NCI-H2081 treated with DMSO at 0.1 percent for 48 hours (cell line): ENCODE data around the gene LRP1B.
"Not testable (repeated sequence)": the region's sequence is repeated elsewhere in the genome, so short reads cannot be mapped to it uniquely, and the experiment has no call there.

Experiments
- DNase-seq: peaks from one replicate; lab custom pipeline; 2025; lab: John Stamatoyannopoulos, UW

The LRP1B gene

DNA sequence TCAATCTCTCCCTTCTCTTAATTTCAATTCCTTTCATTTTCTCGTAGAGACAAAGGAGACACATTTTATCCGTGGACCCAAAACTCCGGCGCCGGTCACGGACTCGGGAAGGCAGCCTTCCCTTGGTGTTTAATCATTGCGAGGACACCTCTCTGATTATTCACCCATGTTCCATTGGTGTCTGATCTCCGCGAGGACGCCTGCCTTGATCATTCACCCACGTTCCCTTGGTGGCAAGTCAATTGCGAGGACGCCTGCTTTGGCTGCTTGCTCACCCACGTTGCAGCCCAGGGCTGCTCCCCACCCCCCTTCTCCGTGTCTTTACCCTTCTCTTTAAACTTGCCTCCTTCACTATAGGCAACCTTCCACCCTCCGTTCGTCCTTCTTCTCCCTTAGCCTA lies 1703.8 kb downstream of the LRP1B start:
- DNase-seq, result not testable (repeated sequence)

- no peak for DNase-seq
Measured at GRCh38 chr2:140424471-140424870, 1706.3 kb downstream of the LRP1B start.

GRCh38 chr2:140422759-140423158 lies 1708.1 kb downstream of the LRP1B start:
- DNase-seq, result no peak

GRCh38 chr2:140417504-140417903 lies 1713.3 kb downstream of the LRP1B start:
- no peak for DNase-seq

DNA sequence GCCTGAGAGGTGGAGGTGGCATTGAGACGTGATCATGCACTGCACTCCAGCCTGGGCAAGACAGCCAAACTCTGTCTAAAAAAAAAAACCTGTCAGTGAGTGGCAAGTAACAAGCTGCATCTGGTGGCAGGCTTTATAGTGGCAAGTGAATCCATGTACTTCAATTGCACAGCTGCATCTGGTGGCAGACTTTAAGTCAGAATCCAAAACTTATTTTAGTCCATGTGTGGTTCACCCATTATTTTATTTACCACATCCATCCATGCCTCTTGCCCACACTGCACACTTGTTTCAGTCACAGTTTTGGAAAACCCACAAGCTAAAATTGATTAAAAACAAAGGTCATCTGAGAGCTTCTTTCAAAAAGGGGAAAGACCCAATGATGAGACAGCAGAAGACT lies 1714.2 kb downstream of the LRP1B start:
- no peak for DNase-seq

DNA sequence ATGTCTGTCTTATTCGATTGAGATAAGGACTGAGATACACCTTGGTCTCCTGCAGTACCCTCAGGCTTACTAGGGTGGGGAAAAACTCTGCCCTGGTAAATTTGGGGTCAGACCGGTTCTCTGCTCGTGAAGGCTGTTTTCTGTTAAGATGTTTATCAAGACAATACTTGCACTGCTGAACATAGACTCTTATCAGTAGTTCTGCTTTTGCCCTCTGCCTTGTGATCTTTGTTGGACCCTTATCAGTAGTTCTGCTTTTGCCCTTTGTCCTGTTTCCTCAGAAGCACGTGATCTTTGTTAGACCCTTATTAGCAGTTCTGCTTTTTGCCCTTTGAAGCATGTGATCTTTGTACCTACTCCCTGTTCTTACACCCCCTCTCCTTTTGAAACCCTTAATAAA lies 1715.8 kb downstream of the LRP1B start:
- not testable (repeated sequence) for DNase-seq

- DNase-seq, result no peak
Measured at GRCh38 chr2:140410695-140411094, 1720.1 kb downstream of the LRP1B start.

DNA sequence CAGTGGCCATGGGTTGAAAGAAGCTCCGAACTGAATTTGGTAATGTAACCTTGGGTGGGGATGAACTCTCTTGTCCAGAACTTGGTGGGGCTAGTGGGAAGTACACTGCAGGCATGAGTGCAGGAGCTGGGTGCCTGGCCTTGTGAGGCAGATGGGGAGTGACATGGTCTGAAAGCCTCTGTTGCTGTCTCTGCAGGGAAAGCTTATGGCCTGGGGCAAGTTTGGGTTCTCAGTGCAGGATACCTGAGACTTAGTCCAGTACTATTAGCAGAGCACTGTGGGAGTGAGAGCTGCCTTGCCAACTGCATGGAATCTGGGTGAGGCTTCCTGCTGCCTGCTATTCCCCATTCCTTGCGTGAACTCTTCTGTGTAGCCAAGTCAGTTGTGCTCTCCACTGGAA lies 1729.8 kb downstream of the LRP1B start:
- DNase-seq, result no peak

GRCh38 chr2:140392824-140393223 lies 1738.0 kb downstream of the LRP1B start:
- no peak for DNase-seq

DNA sequence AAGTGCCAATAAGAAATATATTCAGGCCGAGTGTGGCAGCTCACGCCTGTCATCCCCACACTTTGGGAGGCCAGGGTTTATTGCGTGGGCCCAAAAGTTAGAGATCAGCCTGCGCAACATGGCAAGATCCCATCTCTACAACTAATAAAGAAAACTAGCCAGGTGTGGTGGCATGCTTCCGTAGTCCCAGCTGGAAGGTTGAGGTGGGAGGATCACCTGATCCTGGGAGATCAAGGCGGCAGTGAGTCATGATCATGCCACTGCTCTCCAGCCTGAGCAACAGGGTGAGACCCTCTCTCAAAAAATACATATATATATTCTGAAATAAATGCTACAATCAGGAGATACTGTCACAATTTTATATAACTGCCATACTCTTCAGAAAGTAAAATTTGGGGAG lies 1745.9 kb downstream of the LRP1B start:
- DNase-seq, result no peak

- no peak for DNase-seq
Measured at GRCh38 chr2:140383781-140384180, 1747.0 kb downstream of the LRP1B start.

- DNase-seq, result no peak
Measured at GRCh38 chr2:140376686-140377085, 1754.1 kb downstream of the LRP1B start.

- no peak for DNase-seq
Measured at GRCh38 chr2:140363131-140363530, 1767.7 kb downstream of the LRP1B start.

- DNase-seq, result no peak
Measured at GRCh38 chr2:140362361-140362760, 1768.5 kb downstream of the LRP1B start.

DNA sequence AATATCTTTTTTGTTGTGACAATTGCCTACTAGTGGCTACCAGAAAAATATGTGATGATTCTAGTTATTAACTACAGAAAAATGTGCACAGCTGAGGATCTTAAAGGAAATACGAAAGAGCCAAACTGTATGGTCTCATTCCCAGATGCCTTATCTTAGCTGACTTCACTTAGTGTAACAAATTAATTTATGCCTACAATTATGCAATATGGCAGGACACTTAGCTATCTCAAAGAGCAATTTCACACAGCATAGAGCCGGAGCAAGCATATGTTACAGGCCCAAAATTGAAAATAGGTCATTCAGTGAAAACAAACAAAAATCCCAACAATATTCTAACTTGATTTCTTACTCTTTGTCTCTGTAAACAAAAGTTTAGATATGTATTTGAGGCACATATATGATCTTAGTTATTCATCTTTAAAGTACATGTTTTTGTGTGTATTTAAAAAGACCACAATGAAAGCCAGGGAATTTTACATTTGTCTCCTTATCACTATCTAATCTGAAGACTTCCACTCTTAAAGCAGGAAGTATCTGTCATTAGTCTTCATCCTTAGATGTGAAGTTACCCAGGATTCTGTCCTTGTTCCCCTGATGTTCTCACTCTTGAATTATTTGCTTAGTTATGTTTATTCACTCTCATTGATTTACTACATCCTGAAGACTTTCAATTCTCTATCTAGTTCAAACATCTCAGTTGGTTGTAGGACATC lies 1771.6 kb downstream of the LRP1B start:
- DNase-seq, result no peak

DNA sequence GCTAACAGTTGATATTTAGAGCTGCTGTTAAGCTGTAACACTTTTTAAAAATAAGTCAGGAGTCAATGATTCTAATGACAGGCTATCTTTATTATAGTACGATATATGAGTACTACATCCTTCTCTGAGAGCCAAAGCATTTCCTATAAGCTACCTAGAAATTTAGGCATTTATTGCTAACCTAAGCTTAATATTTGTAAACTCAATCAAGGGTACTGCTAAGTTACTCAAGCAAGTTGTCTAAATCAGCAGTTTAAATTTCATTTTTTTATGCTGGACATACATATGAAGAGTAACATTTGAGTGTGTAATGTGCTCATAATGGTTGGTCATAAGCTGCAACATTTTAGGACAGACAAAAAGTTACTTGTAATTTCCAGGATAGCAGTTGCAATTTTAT lies 1774.1 kb downstream of the LRP1B start:
- no peak for DNase-seq

DNA sequence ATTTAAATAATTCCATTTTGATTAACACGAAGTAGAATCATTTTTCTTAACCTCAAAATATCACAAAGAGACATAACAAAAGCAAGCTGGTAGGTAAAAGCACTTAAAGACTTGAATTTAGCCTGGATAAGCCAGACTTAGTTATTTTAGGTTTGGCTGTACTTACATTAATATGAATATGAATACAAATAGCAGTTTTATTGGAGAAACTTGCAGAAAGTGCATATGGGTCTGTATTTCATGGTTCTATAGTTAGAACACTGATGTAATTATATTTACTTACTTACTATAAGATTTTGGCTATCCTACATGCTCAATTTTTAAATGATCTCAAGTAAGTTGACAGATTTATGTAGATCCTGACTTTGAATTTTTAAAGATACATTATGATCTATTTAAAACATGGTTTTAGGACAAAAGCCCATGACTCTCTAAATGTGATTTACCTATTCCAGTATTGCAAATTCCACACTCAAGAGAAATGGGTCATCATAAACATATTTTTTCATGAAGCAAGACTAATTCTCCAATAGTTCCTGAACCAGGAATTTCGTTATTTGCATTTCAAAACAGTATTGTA lies 1775.2 kb downstream of the LRP1B start:
- no peak for DNase-seq

DNA sequence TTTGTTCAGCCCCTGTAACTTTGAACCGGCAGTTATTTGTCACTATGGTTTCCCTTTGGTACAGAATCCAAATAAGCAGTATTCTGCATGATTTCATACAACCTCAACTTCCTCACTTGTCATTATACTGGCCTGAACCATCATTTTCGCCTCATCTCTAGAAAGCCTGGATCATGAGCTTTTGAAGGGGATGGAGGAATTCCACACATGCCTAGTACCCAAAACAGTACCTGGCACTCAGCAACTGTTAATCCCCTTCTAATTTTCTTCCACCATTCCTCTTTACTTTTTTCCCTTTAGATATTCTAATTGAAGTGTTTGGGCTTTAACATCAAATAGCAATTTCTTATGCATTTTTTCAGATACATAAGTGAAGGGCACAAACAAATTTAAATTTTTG lies 1776.3 kb downstream of the LRP1B start:
- no peak for DNase-seq

- DNase-seq, result no peak
Measured at GRCh38 chr2:140353541-140353940, 1777.3 kb downstream of the LRP1B start.

DNA sequence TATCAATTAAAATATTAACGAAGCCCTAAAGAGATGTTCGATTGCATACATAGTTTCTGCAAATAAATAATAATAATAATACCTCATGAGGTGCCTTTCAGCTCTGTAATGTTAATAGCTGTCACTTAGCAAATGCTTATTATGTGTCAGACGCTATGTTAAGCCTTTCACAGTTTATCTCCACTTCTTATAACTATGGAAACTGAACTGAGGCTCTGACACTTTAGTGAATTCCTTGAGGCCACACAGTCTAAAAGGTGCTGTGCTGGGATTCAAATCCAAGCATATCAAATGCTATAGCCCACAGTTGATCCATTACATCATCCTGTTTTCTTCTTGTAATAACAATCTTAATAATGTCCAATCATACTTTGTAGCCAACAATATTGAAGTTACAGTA lies 1779.1 kb downstream of the LRP1B start:
- no peak for DNase-seq

DNA sequence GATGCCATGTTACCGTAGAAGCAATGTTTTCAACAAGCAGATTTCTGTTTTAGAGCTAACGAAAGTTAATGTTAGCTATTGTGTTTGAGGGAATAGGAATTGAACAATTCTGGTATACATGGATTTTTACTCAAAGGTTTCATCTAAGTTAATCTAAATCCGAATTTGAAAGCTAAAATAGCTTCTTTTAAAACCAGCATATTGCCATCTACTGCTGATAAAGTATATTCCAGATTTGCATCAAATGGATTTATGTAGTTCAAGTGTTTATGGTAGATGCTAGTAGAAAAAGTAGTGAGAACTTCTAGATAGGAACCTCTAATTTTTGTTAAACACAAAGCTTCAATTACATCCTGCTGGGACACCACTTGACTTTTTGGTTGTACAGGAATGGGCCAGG lies 1781.1 kb downstream of the LRP1B start:
- DNase-seq, result no peak

GRCh38 chr2:140348826-140349225 lies 1782.0 kb downstream of the LRP1B start:
- no peak for DNase-seq

- DNase-seq, result no peak
Measured at GRCh38 chr2:140344838-140345237, 1786.0 kb downstream of the LRP1B start.

DNA sequence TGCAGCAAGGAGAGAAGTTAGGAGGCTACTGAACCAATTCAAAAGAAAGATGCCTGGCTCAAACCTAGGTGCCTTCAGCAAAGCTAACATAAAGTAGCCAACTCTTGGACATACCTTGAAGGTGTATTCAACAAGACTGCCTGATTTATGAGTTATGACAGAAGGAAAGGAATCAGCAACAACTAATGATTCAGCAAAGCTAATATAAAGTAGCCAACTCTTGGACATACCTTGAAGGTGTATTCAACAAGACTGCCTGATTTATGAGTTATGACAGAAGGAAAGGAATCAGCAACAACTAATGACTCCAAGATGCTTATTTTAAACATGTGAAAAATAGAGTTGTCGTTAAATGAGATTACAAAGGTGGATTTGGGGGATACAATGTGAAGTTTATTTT lies 1786.5 kb downstream of the LRP1B start:
- DNase-seq, result not testable (repeated sequence)
